Pons (tissue), 1 donor: ENCODE measurements around the gene EXOSC7.
"Not testable (repeated sequence)": the region's sequence is repeated elsewhere in the genome, so short reads cannot be mapped to it uniquely, and the experiment has no call there.

Source experiments
- DNase-seq: peaks from one replicate; pipeline ENCODE4 v3.0.0-alpha.2; 2016; ENCODE audit warnings: low spot score

Gene EXOSC7

GRCh38 chr3:44962621-44963393 is 13.2 kb upstream of the EXOSC7 start:
- DNase-seq = no peak

- DNase-seq = no peak
These were observed 12.3 kb upstream of the EXOSC7 start for GRCh38 chr3:44963571-44964325.

- DNase-seq = no peak
These were observed 10.9 kb upstream of the EXOSC7 start for GRCh38 chr3:44965165-44965564.

GRCh38 chr3:44966795-44967278 is 9.2 kb upstream of the EXOSC7 start:
- no peak for DNase-seq

GRCh38 chr3:44968447-44968858 is 7.6 kb upstream of the EXOSC7 start:
- no peak for DNase-seq

- peak; percentile 35 for DNase-seq
These were observed 6.8 kb upstream of the EXOSC7 start for GRCh38 chr3:44969154-44969827.

- no peak for DNase-seq
These were observed 6.2 kb upstream of the EXOSC7 start for GRCh38 chr3:44969828-44970179.

- DNase-seq = no peak
These were observed 5.0 kb upstream of the EXOSC7 start for GRCh38 chr3:44970926-44971490.

- DNase-seq = no peak
These were observed 1.6 kb upstream of the EXOSC7 start for GRCh38 chr3:44974416-44974815.

- no peak for DNase-seq
These were observed 5.2 kb downstream of the EXOSC7 start for GRCh38 chr3:44981220-44981619.

GRCh38 chr3:44981751-44982150 is 5.7 kb downstream of the EXOSC7 start:
- DNase-seq = no peak

GRCh38 chr3:44982817-44983216 is 6.8 kb downstream of the EXOSC7 start:
- no peak for DNase-seq

- DNase-seq = no peak
These were observed 7.5 kb downstream of the EXOSC7 start for GRCh38 chr3:44983484-44983941.

GRCh38 chr3:44984335-44984734 is 8.3 kb downstream of the EXOSC7 start:
- no peak for DNase-seq

GRCh38 chr3:44986330-44986729 is 10.3 kb downstream of the EXOSC7 start:
- not testable (repeated sequence) for DNase-seq

GRCh38 chr3:44987332-44987731 is 11.3 kb downstream of the EXOSC7 start:
- no peak for DNase-seq

GRCh38 chr3:44988073-44988472 is 12.0 kb downstream of the EXOSC7 start:
- DNase-seq = no peak

GRCh38 chr3:44989141-44989540 is 13.1 kb downstream of the EXOSC7 start:
- DNase-seq = no peak

GRCh38 chr3:44989636-44990373 is 13.8 kb downstream of the EXOSC7 start:
- DNase-seq = no peak

GRCh38 chr3:44991326-44991725 is 15.3 kb downstream of the EXOSC7 start:
- DNase-seq = no peak
